ENCODE data around the gene WDR74.

The WDR74 gene

DNA sequence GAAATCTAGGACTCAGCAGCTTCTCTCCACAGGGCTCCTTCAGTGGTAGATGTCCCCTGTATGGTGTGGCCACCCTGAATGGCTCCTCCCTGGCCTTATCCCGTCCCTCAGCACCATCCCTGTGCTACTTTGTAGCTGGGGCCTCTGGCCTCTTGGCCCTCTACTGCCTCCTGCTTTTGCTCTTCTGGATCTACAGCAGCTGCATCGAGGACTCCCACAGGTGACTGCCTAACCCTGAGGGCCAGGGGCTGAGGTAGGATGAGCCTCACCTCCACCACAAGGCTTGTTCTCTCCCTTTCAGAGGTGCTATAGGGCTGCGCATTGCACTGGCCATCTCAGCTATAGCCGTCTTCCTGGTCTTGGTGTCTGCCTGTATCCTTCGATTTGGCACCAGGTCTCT is 50.4 kb downstream of the WDR74 start:
- no peak for DNase-seq (ENCODE audit: extremely low read depth, insufficient read length)
- TF ChIP-seq, protein P1, sequence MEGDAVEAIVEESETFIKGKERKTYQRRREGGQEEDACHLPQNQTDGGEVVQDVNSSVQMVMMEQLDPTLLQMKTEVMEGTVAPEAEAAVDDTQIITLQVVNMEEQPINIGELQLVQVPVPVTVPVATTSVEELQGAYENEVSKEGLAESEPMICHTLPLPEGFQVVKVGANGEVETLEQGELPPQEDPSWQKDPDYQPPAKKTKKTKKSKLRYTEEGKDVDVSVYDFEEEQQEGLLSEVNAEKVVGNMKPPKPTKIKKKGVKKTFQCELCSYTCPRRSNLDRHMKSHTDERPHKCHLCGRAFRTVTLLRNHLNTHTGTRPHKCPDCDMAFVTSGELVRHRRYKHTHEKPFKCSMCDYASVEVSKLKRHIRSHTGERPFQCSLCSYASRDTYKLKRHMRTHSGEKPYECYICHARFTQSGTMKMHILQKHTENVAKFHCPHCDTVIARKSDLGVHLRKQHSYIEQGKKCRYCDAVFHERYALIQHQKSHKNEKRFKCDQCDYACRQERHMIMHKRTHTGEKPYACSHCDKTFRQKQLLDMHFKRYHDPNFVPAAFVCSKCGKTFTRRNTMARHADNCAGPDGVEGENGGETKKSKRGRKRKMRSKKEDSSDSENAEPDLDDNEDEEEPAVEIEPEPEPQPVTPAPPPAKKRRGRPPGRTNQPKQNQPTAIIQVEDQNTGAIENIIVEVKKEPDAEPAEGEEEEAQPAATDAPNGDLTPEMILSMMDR (IDR thresholded peaks at IDR 0.05; ENCODE audit: insufficient read depth, low read length, poor library complexity, severe bottlenecking), result no peak
- no peaks in the 10 kb centered on the region for H3K27me3 ChIP-seq (replicated peaks; ENCODE audit: control insufficient read depth, insufficient read depth, low read length)
- H3K36me3 ChIP-seq (ENCODE audit: control insufficient read depth, insufficient read depth, low read length), result peaks cover 16% of the 10 kb centered on the region
- H3K4me3 ChIP-seq (replicated peaks; ENCODE audit: low read depth, low read length), result no peak overlapping the region; the same call in 1 of the 2 replicates

GRCh38 chr11:62787005-62787759 is 52.2 kb downstream of the WDR74 start, which contains the start of gene TMEM179B:
TSS of gene TMEM179B (plus strand) at chr11:62787402. CDS start at chr11:62787432, 30 bp downstream.
- H3K36me3 ChIP-seq (ENCODE audit: control insufficient read depth, insufficient read depth, low read length), result peaks cover 8% of the 10 kb centered on the region
- TF ChIP-seq, protein P1 (IDR thresholded peaks at IDR 0.05; ENCODE audit: insufficient read depth, low read length, poor library complexity, severe bottlenecking), result peak; percentile 80
- H3K4me3 ChIP-seq (replicated peaks; ENCODE audit: low read depth, low read length), result peak within 1 kb of the TSS; percentile 98
- peak; percentile 95 for DNase-seq (ENCODE audit: extremely low read depth, insufficient read length)
- no peaks in the 10 kb centered on the region for H3K27me3 ChIP-seq (replicated peaks; ENCODE audit: control insufficient read depth, insufficient read depth, low read length)

DNA sequence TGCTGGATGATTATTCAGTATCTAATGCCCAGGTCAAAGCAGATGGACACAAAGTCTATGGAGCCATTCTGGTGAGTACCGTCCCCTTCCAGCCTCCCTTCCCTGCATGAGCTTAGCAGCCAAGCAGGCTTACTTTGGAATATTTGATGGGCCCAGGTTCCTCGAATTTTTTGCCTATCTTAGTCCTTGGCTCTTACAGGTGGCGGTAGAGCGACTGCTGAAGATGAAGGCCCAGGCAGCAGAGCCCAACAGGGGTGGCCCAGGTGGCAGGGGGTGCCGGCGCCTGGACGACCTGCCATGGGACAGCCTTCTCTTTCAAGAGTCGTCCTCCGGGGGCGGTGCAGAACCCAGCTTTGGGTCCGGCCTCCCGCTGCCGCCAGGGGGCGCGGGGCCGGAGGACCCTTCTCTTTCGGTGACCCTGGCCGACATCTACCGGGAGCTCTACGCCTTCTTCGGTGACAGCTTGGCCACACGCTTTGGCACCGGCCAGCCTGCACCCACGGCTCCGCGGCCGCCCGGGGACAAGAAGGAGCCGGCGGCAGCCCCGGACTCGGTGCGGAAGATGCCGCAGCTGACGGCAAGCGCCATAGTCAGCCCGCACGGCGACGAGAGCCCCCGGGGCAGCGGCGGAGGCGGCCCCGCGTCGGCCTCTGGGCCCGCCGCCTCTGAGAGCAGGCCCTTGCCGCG is 52.9 kb downstream of the WDR74 start:
- TF ChIP-seq, protein P1 (IDR thresholded peaks at IDR 0.05; ENCODE audit: insufficient read depth, low read length, poor library complexity, severe bottlenecking), result peak; percentile 100
- Histone ChIP-seq H3K4me3 (replicated peaks; ENCODE audit: low read depth, low read length) (peak overlapping the region; percentile 98), H3K27me3 (replicated peaks; ENCODE audit: control insufficient read depth, insufficient read depth, low read length) (no peaks in the 10 kb centered on the region), H3K36me3 (ENCODE audit: control insufficient read depth, insufficient read depth, low read length) (peaks cover 11% of the 10 kb centered on the region)
- DNase-seq (ENCODE audit: extremely low read depth, insufficient read length), result peak; percentile 93
